ENCODE measurements around the gene CHMP5.

GRCh38 chr9:33289496-33289895 lies 24.6 kb downstream of the CHMP5 start:
- TF ChIP-seq USF1 (IDR thresholded peaks at IDR 0.05; ENCODE audit: borderline replicate concordance, low read depth) (no peak), CTCF (IDR thresholded peaks at IDR 0.05) (no peak), POLR2AphosphoS5 (IDR thresholded peaks at IDR 0.05; ENCODE audit: low read depth, low read length) (no peak), CHD2 (IDR thresholded peaks at IDR 0.05; ENCODE audit: low read length, partially characterized antibody) (no peak), MAX (IDR thresholded peaks at IDR 0.05; ENCODE audit: low read depth) (no peak), GATA2 (CRISPR knock-in tag; IDR thresholded peaks at IDR 0.05) (no peak), TAF1 (IDR thresholded peaks at IDR 0.05; ENCODE audit: borderline replicate concordance, low read depth, low read length) (no peak), GABPA (IDR thresholded peaks at IDR 0.05; ENCODE audit: low read depth) (no peak), FOXM1 (IDR thresholded peaks at IDR 0.05; ENCODE audit: low read depth) (no peak)

Data from SK-N-SH (cell line).